Renal cortical epithelial cell (primary cell): Measurements from ENCODE around the gene FAM107A. TPM values are rescaled to one million over a fixed set of nuclear protein-coding genes. Genes with fewer than 3 reads are reported as not detected.

Source experiments
- DNase-seq: peaks from one replicate; pipeline ENCODE4 v3.0.0-alpha.2; 2011; ENCODE audit warnings: low read depth
- total RNA-seq: library from RNA; depleted of rRNA; stranded (reverse); fragments of >200 nt; gene quantifications from 2 replicates; pipeline ENCODE4 v1.2.3, GENCODE V29; 2014

FAM107A gene
- total RNA-seq, 1 donor from 2014 or later = 0.60 TPM

- DNase-seq = peak; percentile 47
Measured at GRCh38 chr3:58518291-58518789, 58.9 kb downstream of the FAM107A start.

- peak; percentile 38 for DNase-seq
Measured at GRCh38 chr3:58514405-58514804, 62.8 kb downstream of the FAM107A start.

Other genes starting within 250 kb of the FAM107A start
- gene PXK, start 244.5 kb downstream of the FAM107A start, total RNA-seq = 8.5 and 19.3 TPM in 2 replicates
- 126 and 207 TPM in 2 replicates for gene PDHB, start 143.6 kb downstream of the FAM107A start, total RNA-seq
- 6.3 and 9.5 TPM in 2 replicates for gene KCTD6, start 85.3 kb downstream of the FAM107A start, total RNA-seq
- 0.75 TPM in 1 of 2 replicates, not detected in the other for gene ACOX2, start 40.2 kb downstream of the FAM107A start, total RNA-seq
- not detected in 2 replicates for gene FAM3D, start 89.4 kb upstream of the FAM107A start, total RNA-seq